Fibroblast of villous mesenchyme (primary cell): ENCODE data around the gene VEGFB. TPM values are rescaled to one million over a fixed set of nuclear protein-coding genes. Genes with fewer than 3 reads are reported as not detected.

ENCODE experiments used
- DNase-seq: peaks from one replicate; pipeline ENCODE4 v3.0.0-alpha.2; 2010; ENCODE audit warnings: low read depth
- H3K4me3 ChIP-seq: 2 replicates; pipeline ENCODE4 v1.5.1; 2011; ENCODE audit warnings: low read depth, mild to moderate bottlenecking, low read length
- total RNA-seq: library from RNA; depleted of rRNA; stranded (reverse); fragments of >200 nt; gene quantifications from 2 replicates; pipeline ENCODE4 v1.2.3, GENCODE V29; 2012
- TF ChIP-seq, protein P1 (sequence below): IDR thresholded peaks from 2 replicates; pipeline ENCODE4 v1.5.1; 2012; ENCODE audit warnings: low read depth, mild to moderate bottlenecking, low read length; ENCODE audit not compliant: insufficient read depth

The VEGFB gene
- total RNA-seq, 1 donor = 17.7 TPM

DNA sequence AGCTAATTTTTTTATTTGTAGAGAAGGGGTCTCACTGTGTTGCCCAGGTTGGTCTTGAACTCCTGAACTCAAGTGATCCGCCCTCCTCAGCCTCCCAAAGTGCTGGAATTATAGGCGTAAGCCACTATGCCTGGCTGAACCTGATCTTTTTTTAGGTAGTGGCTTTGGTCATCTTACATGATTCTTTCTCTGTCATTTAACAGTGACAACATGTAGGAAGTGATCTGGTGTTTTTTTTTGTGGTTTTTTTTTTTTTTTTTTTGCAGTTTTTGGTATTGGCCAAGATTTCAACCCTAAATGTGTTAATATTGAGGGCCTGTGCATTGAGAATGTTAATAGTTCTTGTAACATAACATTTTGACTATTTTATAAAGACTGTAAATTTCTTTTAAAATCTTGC is 35.9 kb upstream of the VEGFB start:
- TF ChIP-seq, protein P1, sequence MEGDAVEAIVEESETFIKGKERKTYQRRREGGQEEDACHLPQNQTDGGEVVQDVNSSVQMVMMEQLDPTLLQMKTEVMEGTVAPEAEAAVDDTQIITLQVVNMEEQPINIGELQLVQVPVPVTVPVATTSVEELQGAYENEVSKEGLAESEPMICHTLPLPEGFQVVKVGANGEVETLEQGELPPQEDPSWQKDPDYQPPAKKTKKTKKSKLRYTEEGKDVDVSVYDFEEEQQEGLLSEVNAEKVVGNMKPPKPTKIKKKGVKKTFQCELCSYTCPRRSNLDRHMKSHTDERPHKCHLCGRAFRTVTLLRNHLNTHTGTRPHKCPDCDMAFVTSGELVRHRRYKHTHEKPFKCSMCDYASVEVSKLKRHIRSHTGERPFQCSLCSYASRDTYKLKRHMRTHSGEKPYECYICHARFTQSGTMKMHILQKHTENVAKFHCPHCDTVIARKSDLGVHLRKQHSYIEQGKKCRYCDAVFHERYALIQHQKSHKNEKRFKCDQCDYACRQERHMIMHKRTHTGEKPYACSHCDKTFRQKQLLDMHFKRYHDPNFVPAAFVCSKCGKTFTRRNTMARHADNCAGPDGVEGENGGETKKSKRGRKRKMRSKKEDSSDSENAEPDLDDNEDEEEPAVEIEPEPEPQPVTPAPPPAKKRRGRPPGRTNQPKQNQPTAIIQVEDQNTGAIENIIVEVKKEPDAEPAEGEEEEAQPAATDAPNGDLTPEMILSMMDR = no peak
- DNase-seq = no peak
- no peak overlapping the region for H3K4me3 ChIP-seq

DNA sequence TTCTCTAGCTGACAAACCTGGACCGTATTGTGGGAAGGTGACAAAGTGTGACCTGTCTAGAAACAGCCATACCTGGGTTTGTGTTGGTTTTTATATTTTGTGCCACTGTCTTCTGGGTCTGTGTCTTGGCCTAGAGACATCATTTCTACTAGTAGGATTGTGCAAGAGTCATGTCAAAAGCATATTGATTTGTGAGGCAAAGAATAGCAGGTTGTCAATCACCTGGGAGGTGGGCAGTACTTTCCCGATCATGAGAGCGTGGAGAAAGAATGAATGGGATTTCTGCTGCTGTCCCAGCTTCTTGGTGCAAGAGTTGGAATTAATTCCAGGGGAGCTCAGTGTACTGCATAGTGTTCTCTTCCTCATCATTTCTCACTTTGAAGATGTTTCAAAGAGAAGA is 32.8 kb upstream of the VEGFB start:
- H3K4me3 ChIP-seq = no peak overlapping the region
- TF ChIP-seq, protein P1 = no peak
- DNase-seq = no peak

DNA sequence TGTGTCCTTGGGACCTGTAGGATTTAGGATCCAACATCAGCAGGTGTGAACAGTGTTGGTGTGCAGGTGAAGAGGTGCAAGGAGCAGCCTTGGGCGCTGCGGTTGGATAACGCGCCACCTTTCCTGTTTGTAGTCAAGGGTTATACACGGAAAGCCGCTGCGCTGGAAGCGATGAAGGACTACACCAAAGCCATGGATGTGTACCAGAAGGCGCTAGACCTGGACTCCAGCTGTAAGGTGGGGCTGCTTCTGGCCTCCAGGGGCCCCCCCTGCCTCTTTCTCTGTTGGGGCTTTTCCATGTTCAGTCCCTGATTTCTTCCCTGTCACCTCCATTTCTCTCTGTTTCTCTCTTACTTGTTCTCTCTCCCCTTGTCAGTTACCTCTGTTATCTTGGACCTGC is 31.4 kb upstream of the VEGFB start:
- TF ChIP-seq, protein P1 = no peak
- no peak overlapping the region for H3K4me3 ChIP-seq
- no peak for DNase-seq

DNA sequence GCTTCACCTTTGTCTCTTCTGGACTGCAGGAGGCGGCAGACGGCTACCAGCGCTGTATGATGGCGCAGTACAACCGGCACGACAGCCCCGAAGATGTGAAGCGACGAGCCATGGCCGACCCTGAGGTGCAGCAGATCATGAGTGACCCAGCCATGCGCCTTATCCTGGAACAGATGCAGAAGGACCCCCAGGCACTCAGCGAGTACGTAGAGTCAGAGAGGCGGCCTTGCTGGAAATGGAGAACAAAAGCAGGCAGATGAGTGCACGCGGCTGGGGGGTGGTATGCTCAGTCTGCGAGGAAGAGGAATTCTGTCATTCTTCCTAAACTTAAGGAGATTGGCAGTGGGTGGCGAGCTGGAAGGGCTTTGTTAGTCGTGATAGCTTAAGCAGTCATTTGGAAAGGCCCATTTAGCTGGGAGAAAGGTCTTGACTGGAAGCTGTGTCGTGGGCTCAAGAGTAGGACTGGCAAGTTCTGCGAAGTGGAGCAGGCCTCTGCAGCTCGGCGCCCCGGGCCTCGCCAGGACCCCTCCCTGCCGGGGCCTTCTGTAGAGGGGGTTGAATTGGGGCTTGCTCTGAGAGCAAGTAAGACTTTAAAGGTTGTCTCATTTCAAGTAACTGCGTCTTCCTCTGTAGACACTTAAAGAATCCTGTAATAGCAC is 30.8 kb upstream of the VEGFB start:
- TF ChIP-seq, protein P1 = no peak
- no peak for DNase-seq
- H3K4me3 ChIP-seq = no peak overlapping the region

DNA sequence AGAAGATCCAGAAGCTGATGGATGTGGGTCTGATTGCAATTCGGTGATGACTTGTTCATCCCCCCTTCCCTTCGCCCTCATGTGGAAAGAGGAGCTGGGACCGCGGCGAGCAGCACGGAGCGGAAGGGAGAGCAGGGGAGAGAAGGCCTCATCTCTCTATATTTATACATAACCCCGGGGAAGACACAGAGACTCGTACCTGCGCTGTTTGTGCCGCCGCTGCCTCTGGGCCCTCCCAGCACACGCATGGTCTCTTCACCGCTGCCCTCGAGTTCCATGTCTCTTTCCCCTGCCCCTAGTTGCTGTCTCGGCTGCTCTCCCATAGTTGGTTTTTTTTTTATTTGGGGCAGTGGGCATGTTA is 30.3 kb upstream of the VEGFB start:
- TF ChIP-seq, protein P1 = no peak
- no peak overlapping the region for H3K4me3 ChIP-seq
- no peak for DNase-seq

DNA sequence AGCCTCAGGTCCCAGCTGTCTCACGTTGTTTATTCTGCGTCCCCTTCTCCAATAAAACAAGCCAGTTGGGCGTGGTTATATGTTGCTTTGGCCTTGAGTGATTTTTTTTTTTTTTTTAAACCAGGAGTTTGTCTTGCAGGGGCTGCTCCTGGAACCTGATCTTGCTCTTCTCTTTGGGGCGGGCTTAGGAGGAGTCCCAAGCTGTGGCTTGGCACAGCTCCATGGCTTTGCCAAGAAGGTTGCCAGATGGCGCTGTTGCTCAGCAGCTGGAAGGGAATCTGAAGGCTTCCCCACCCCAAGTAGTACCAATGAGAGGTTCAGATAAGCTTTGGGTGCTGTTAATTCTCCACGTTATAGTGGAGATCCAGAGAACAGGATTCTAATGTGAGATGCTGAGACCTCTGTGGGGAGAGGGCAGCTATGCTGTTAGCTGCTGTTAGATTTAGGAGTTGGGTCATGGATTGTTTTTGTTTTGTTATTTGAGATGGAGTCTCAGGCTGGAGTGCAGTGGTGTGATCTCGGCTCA is 29.9 kb upstream of the VEGFB start:
- TF ChIP-seq, protein P1 = peak; percentile 68
- DNase-seq = peak; percentile 98
- H3K4me3 ChIP-seq = no peak overlapping the region
